ENCODE results near the gene PYCR2. TPM values are rescaled to one million over a fixed set of nuclear protein-coding genes. Genes with fewer than 3 reads are reported as not detected.

The PYCR2 gene
- total RNA-seq, 1 experiment from 2014 or later: 104 TPM

GRCh38 chr1:225896494-225896893 lies 27.6 kb downstream of the PYCR2 start:
- no CpG with 5 or more reads among the region's 5 CpGs for WGBS (ENCODE audit: extremely low coverage, insufficient read length, low lambda C conversion rate)
- no peak overlapping the region; a peak in 1 of 7 replicates for H3K27ac Mint-ChIP-seq

More at GRCh38 chr1:225896494-225896893, 27.6 kb downstream of the PYCR2 start:
- Histone ChIP-seq H2BK12ac (ENCODE audit: insufficient read length, low read depth, low read length) (no peak overlapping the region), H3K79me2 (ENCODE audit: insufficient read depth, low read length) (no peaks in the 10 kb centered on the region), H3K56ac (ENCODE audit: insufficient read length, low read depth, low read length) (no peak overlapping the region), H3K27ac (ENCODE audit: insufficient read length, low read depth, low read length) (no peak overlapping the region), H4K8ac (replicated peaks; ENCODE audit: insufficient read length, low read depth, low read length) (no peak overlapping the region), H2BK120ac (ENCODE audit: low read depth, low read length, poor library complexity, severe bottlenecking) (no peak overlapping the region), H3K27me3 (ENCODE audit: insufficient read depth, low read length) (no peaks in the 10 kb centered on the region), H4K20me1 (ENCODE audit: control insufficient read depth, insufficient read depth, insufficient read length) (no peaks in the 10 kb centered on the region), H3K18ac (ENCODE audit: insufficient read length, low read depth, low read length) (no peak overlapping the region), H2BK5ac (ENCODE audit: insufficient read length, low read length) (no peak overlapping the region), H4K5ac (ENCODE audit: insufficient read length, low read depth, low read length) (no peak overlapping the region), H3K14ac (ENCODE audit: insufficient read depth, low read length) (no peak overlapping the region), H3K9ac (ENCODE audit: extremely low read depth, insufficient read length, low read length) (no peak overlapping the region), H2BK15ac (ENCODE audit: low read depth, low read length) (no peak overlapping the region), H3K4me2 (ENCODE audit: insufficient read depth, insufficient read length, low read length) (no peak overlapping the region), H3T11ph (ENCODE audit: low read length) (no peak overlapping the region), H2AFZ (ENCODE audit: low read length) (no peak overlapping the region), H3K4me1 (ENCODE audit: insufficient read depth, low read length) (peaks cover 12% of the 10 kb centered on the region; the same call in 1 of the 2 replicates), H2BK20ac (ENCODE audit: low read depth, low read length, poor library complexity, severe bottlenecking) (no peak overlapping the region), H4K91ac (ENCODE audit: insufficient read length, low read depth, low read length) (no peak overlapping the region), H3K23me2 (ENCODE audit: insufficient read length, low read depth, low read length, poor library complexity, severe bottlenecking) (no peaks in the 10 kb centered on the region), H3K4ac (ENCODE audit: low read depth, low read length) (no peak overlapping the region), H3K23ac (ENCODE audit: insufficient read length, low read depth, low read length) (no peak overlapping the region), H2AK5ac (ENCODE audit: insufficient read length, low read length) (no peak overlapping the region), H3K9me3 (ENCODE audit: control insufficient read depth, low read depth, low read length) (no peaks in the 10 kb centered on the region), H3K79me1 (ENCODE audit: insufficient read depth, low read depth, low read length, poor library complexity, severe bottlenecking) (no peaks in the 10 kb centered on the region)
- H3K27me3 Mint-ChIP-seq (ENCODE audit: low read depth): peaks cover 1% of the 10 kb centered on the region; the same call in 1 of the 2 replicates
- DNase-seq: no peak
- TF ChIP-seq CTCF (conservative IDR thresholded peaks at IDR 0.05): no peak
- H3K4me3 Mint-ChIP-seq: no peak overlapping the region
- no peaks in the 10 kb centered on the region; a peak in 1 of 7 replicates for H3K36me3 Mint-ChIP-seq (ENCODE audit: insufficient read depth in 1 of 3, low read depth in 3 of 3)
- H3K9me3 Mint-ChIP-seq: no peaks in the 10 kb centered on the region; a peak in 2 of 5 replicates
- H3K4me1 Mint-ChIP-seq: peaks cover 38 to 42% of the 10 kb centered on the region in 2 experiments
